NB4 (cell line): Measurements from ENCODE around the gene STARD3.

Experiments
- MYC ChIP-seq: IDR thresholded peaks from 2 replicates; pipeline ENCODE4 v1.6.1; 2011; ENCODE audit warnings: low read depth, low read length
- TF ChIP-seq, protein P1 (sequence below): IDR thresholded peaks from one replicate; pipeline ENCODE4 v1.5.1; 2012; ENCODE audit warnings: low read depth, low read length
- TF ChIP-seq, protein P2 (sequence below): IDR thresholded peaks from 2 replicates; pipeline ENCODE4 v1.6.1; 2011; ENCODE audit warnings: low read depth, low read length

DNA sequence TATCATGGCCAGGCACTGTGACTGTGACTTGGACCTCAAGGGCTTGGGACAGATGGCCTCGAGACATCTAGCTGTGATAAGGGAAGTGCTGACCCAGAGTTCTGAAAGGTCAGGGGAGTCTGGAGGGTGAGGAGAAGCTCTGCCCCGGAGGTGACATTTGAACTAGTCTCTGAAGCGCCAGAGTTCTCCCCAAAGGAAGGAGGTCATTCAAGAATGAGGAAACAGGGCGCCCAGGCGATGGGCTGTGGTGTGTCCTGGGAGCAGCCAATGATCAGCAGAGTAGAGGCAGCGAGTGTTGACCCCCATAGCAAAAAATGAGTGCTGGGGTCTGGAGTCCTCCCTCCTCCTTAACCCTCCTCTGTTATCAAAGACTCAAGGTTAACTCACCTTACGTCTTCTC lies 4.9 kb downstream of the STARD3 start:
- TF ChIP-seq, protein P1, sequence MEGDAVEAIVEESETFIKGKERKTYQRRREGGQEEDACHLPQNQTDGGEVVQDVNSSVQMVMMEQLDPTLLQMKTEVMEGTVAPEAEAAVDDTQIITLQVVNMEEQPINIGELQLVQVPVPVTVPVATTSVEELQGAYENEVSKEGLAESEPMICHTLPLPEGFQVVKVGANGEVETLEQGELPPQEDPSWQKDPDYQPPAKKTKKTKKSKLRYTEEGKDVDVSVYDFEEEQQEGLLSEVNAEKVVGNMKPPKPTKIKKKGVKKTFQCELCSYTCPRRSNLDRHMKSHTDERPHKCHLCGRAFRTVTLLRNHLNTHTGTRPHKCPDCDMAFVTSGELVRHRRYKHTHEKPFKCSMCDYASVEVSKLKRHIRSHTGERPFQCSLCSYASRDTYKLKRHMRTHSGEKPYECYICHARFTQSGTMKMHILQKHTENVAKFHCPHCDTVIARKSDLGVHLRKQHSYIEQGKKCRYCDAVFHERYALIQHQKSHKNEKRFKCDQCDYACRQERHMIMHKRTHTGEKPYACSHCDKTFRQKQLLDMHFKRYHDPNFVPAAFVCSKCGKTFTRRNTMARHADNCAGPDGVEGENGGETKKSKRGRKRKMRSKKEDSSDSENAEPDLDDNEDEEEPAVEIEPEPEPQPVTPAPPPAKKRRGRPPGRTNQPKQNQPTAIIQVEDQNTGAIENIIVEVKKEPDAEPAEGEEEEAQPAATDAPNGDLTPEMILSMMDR = no peak
- TF ChIP-seq, protein P2, sequence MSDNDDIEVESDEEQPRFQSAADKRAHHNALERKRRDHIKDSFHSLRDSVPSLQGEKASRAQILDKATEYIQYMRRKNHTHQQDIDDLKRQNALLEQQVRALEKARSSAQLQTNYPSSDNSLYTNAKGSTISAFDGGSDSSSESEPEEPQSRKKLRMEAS = no peak
- no peak for TF ChIP-seq MYC
